Activated gamma-delta T cell treated with anti-CD3 and anti-CD28 coated beads, Interleukin-2, amount 50 U/mL, for 16 hours (primary cell): ENCODE data around the gene ANKIB1.
"Not testable (repeated sequence)": the region's sequence is repeated elsewhere in the genome, so short reads cannot be mapped to it uniquely, and the experiment has no call there.

Source experiments
- DNase-seq: peaks from one replicate; pipeline ENCODE4 v3.0.0-alpha.2; 2020; ENCODE audit warnings: low read depth

ANKIB1 gene

GRCh38 chr7:92330835-92331438 is 85.2 kb downstream of the ANKIB1 start:
- no peak for DNase-seq

GRCh38 chr7:92331508-92331907 is 85.7 kb downstream of the ANKIB1 start:
- DNase-seq, result no peak

DNA sequence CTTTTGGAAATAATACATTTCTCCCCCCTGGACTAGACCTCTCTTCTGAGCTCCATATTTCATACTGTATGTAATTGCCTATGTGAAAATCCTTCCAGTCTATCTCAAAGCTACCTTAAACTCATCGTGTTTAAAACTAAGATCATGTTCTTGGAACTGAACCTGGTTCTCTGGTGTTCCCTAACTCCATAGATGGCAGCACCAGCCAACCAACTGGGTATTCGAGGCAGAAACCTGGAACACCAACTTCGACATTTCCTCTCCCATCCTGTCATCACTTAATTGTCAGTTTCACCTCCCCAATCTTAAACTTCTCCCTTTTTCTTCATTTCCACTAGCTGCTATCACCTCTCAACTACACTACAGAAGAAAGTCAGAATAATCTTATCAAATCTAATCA is 87.0 kb downstream of the ANKIB1 start:
- DNase-seq, result no peak

DNA sequence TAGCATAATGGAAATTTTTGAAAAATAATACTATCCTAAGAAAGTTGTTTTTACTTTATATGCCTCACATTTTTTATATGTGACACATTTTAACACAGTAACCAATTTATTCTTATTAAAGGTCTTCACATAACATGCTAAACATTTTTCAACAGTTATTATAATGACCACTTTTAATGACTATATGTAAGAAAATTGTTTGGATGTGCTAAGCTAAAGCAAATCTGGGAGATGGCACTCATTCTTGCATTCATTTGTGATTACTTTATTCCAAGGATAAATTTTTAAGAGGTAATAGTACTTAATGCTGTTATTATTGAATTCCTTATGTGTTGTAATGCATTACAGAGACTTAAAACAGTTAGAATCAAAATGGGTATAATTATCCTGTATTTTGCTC is 88.1 kb downstream of the ANKIB1 start:
- no peak for DNase-seq

DNA sequence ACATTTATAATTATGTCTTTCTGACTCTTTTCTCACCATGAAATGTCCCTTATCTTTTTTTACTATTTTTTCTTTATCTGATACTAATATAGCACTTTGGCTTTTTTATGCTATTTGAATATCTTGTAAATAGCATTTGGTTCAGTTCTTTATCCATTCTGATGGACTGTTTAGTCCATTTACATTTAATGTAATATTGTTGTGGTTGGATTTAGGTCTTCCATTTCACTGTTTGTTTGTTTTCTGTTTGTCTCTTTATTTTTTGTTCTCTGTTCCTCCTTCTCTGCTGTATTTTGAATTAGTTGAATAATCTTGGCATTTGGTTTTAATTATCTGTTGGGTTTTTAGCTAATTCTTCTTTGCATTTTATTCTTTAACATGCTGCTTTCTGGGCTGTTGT is 89.8 kb downstream of the ANKIB1 start:
- no peak for DNase-seq

DNA sequence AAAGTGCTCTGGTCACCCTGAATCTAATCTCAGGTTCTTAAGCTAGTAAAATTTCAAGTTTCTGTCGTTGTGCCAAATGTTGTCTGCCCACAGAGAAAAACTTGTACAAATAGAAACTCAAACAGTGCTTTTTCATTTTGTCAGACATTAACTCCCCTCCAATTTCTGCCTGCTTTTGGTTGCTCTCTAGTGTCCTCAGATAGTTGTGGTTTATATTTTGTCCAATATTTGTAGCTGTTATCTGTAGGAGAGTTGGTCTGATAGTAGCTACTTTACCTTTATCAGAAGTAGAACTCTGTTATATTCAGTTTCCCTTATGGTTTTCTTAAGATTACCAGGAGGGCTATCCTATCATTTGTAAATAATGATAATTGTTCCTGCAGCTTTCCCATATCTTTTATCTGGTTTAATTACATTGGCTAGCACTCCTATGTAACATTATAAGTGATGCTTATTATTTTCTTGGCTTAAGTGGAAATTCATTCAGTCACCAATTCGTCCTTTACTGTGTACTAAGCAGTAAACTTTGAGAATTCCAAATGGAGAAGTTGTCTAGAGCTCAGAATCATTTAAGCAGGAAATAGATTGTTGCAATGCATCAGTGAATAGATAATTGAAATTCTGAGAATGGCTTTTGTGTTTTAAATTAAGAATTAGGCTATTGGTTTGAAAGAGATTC is 91.0 kb downstream of the ANKIB1 start:
- no peak for DNase-seq

- no peak for DNase-seq
These were observed 94.2 kb downstream of the ANKIB1 start for GRCh38 chr7:92340016-92340415.

DNA sequence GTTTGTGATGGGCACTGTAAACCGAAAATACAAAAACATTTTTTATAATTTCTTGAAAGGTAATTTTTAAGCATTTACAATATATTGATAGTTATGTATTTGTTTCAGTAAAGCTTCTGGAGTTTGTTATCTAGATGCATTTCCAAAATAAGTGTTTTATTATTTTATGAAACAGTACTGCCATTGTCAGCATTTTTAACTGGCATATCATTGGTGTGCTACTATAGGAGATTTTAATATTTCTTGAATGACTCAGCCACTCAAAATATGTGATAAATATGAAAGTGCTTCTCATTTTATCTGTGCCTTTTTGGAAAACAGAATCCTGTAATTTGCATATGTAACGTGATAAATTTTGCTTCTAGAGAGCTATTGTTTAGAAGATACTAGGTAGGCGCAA is 97.9 kb downstream of the ANKIB1 start:
- no peak for DNase-seq

DNA sequence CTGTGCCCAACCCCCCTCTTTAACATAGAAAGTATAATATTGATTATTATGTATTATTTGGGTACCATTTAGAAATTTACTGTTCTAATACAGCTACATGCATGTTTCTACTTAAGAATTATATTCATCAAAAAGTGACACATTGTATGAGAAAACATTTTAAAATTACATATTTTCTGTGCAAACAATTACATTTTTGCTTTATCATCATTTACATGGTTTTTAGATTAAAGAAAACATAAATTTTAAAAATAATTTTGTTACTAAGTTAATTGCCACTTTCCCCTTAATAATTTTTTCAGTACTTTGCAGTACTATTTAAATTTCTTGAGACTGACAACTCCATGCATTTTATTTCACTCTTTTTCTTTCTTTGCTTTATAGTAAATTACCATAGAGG is 106.2 kb downstream of the ANKIB1 start:
- no peak for DNase-seq

- DNase-seq, result no peak
These were observed 108.4 kb downstream of the ANKIB1 start for GRCh38 chr7:92354214-92354613.

DNA sequence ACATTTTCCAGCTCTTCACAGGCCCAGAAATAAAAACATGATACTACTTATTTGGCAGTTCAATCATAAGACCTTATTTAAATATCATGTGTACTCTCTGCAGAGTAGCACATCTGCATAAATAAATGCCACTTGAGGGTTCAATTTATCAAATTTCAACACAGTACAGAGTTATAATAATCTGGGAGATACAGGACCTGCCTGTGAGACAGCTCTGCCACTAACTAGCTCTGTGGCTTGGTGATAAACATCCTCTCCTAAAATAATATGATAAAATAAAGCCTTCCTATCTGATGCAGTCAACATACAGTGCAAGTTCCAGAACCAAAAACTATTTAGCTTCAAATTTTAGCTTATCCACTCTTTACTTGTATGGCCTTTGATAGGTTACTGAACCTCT is 110.6 kb downstream of the ANKIB1 start:
- no peak for DNase-seq

DNA sequence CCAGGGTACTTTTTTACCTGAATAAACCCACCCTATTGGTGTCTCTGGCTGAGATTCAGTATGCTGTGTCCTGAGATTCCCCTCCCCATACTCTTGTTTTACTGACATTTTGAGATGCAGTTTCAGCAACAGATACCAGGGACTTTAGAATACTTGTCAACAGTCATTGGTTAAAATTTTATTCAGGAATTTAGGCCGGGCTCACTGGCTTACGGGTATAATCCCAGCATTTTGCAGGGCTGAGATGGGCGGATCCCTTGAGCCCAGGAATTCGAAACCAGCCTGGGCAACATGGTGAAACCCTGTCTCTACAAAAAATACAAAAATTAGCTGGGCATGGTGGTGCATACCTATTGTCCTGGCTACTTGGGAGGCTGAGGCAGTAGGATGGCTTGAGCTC is 111.5 kb downstream of the ANKIB1 start:
- DNase-seq, result no peak

GRCh38 chr7:92359179-92359578 is 113.4 kb downstream of the ANKIB1 start:
- DNase-seq, result not testable (repeated sequence)

DNA sequence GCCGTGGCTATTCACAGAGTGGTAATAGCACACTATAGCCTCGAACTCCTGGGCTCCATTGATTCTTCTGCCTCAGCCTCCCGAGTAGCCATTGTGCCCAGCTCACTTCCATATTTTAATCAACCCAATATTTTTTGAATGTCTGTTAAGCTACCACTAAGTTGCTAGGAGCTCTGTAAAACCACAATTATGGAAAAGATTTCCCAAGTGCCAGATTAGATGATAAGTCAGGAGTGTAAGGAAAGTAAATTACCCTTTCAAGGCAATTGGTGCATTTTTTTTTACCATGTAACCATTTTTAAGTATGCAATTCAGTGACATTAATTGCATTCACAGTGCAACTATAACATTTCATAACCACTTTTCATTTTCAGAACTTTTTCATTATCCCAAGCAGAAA is 114.0 kb downstream of the ANKIB1 start:
- no peak for DNase-seq

DNA sequence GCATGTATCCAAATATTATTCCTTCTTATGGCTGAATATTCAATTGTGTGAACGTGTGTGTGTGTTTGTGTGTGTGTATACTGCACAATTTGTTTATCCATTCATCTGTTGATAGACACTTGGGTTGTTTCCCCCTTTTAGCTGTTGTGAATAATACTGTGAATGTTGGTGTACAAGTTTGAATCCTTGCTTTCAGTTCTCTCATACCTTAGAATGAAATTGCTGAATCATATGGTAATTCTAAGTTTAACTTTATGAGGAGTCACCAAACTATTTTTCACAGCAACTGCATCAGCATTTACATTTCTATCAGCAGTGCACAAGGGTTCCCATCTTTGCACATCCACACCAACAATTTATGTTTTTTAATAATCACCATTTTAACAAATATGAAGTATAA is 114.6 kb downstream of the ANKIB1 start:
- no peak for DNase-seq

DNA sequence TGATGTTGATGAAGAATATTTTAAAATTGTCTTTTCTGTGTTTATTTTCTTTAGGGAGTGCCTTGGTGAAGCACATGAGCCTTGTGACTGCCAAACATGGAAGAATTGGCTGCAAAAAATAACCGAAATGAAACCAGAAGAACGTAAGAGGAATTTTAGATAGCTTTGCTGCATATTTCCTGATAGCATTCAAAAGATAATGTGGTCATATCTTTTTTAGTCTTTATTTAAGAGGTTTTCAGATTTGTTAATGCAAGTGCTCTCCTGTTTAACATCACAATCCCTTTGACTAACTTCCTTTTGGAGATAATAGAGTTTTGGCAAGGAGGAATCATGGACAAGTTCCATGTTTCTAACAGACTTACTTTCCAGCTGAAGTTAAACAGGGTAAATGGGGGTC is 116.4 kb downstream of the ANKIB1 start:
- DNase-seq, result no peak

DNA sequence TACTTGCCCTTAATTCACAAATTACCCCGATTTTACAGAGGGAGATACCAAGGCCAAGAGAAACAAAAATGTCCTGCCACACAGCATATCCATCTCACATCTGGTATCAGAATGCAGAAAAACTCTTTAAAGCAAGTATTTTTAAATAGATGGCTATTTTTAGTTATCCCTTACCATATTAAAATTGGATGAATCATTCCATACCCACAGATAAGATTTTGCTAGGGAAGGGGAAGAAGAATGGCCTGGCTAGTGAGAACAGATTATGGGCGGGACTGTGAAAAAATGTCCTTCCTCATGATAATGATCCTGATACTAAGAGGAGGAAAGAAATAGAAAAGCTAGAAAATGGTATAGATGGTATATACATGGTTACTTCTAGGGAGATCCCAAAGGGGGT is 121.0 kb downstream of the ANKIB1 start:
- no peak for DNase-seq

DNA sequence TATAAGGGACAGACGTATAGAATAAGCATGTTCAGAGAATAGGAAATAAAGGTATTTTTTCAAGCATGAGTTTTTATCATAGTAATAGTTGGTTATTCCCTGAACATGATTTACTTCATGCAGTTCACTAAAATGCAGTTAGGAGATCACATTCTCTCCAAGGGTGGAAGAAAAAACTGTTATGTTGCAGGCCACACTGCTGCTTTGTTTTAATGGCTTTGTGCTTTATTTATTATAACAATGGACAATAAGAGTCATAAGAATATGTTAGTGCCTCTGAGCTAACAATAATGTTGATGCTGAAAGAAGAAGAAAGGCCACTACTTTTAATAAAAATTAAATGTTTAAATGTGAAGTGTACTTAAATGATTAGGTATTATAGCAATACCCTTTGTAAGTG is 123.0 kb downstream of the ANKIB1 start:
- DNase-seq, result no peak

DNA sequence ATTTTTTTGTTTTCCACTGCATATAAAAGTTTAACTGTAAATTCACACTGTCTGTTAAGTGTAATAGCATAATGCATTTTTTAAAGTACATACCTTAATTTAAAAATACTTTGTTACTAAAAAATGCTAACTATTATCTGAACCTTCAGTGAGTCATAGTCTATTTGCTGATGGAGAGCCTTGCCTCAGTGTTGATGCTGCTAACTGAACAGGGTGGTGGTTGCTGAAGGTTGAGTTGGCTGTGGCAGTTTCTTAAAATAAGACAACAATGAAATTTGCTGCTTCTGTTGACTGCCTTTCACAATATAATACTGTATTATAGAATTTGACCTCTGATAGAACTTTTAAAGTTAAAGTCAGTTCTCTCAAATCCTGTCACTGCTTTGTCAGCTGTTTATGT is 129.2 kb downstream of the ANKIB1 start:
- DNase-seq, result no peak

- no peak for DNase-seq
These were observed 145.3 kb downstream of the ANKIB1 start for GRCh38 chr7:92391071-92391470.

DNA sequence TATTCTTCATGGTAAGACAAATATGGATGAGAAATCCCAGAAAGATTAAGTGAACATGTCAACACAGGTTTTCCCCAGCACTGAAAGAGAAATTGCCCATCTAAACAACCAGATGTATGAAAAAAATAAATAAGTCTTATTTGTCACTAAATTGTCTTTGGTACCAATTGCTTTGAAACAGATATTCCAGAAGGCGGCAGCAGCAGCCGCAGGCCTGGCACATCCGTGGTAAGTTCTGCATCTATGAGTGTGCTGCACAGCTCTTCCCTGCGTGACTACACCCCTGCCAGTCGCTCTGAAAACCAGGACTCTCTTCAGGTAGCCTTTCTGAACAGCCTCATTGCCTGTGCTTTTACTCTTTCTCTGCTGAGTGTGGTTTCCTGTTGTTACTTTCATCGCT is 151.8 kb downstream of the ANKIB1 start:
- DNase-seq, result no peak

GRCh38 chr7:92400013-92400412 is 154.2 kb downstream of the ANKIB1 start:
- DNase-seq, result no peak

GRCh38 chr7:92402920-92403759 is 157.4 kb downstream of the ANKIB1 start:
- DNase-seq, result no peak

- DNase-seq, result no peak
These were observed 157.9 kb downstream of the ANKIB1 start for GRCh38 chr7:92403760-92404074.
